ENCODE measurements around the gene HOXB6. TPM values are rescaled to one million over a fixed set of nuclear protein-coding genes. Genes with fewer than 3 reads are reported as not detected.

HOXB6 gene
- total RNA-seq, 1 donor from 2014 or later = not detected

DNA sequence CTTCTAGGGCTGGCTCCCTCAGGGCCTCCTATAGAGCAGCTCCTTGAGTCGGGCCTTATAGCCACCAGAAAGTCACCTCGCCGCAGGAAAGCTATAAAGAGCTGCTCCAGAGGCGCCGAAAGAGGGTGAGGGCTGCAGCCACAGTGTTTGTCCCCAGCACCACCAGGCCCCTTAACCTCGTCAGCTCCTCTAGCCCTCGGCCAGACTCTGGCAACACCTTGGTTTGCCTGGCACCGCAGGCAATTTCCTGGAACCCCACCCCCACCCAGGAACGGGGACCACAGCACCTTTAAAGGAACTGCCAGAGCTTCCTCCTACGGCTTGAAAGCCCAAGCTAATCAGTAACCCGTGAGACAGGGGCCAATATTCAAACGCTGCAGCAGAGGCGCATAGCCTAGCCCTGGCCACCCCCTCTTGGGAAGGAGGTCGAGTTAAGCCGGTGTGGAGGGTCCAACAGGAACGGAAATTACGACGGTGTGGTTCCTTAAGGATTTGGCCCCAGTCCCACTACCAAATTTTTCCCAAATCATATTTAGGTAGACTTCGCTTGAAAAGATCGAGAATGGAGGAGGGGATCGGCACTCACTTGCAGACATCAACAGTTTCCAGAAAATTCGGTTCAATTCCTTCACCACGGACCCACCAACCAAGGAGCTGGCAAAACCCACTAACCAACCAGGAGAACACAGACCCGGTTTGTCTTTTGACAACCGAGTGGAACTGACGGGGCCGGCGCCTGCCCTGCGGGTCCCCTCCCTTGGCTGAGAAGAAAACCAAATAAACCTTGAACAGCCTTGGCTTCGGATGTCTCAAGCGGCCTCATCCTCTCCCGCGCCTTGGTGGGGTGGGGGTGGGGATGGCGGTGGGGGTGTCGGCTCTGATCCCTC is 3.0 kb downstream of the HOXB6 start:
- Histone ChIP-seq H2AFZ (replicated peaks) (no peak overlapping the region), H3K27ac (no peak overlapping the region), H3K27me3 (peaks cover 100% of the 10 kb centered on the region), H3K36me3 (no peaks in the 10 kb centered on the region), H3K9ac (no peak overlapping the region), H3K9me3 (ENCODE audit: low read depth) (no peaks in the 10 kb centered on the region), H3K79me2 (ENCODE audit: low read depth) (no peaks in the 10 kb centered on the region), H4K20me1 (ENCODE audit: low read depth) (peaks cover 94% of the 10 kb centered on the region), H3K4me1 (no peaks in the 10 kb centered on the region), H3K4me2 (no peak overlapping the region), H3K4me3 (no peak overlapping the region), H3F3A (ENCODE audit: low read depth) (no peaks in the 10 kb centered on the region)
- Mint-ChIP-seq H3K36me3 (peaks cover 1% of the 10 kb centered on the region), H3K27me3 (ENCODE audit: insufficient read depth, low read depth) (peaks cover 97% of the 10 kb centered on the region), H3K4me3 (no peak overlapping the region), H3K27ac (no peak overlapping the region), H3K9me3 (peaks cover 17% of the 10 kb centered on the region), H3K4me1 (no peaks in the 10 kb centered on the region)
- TF ChIP-seq, protein P1, sequence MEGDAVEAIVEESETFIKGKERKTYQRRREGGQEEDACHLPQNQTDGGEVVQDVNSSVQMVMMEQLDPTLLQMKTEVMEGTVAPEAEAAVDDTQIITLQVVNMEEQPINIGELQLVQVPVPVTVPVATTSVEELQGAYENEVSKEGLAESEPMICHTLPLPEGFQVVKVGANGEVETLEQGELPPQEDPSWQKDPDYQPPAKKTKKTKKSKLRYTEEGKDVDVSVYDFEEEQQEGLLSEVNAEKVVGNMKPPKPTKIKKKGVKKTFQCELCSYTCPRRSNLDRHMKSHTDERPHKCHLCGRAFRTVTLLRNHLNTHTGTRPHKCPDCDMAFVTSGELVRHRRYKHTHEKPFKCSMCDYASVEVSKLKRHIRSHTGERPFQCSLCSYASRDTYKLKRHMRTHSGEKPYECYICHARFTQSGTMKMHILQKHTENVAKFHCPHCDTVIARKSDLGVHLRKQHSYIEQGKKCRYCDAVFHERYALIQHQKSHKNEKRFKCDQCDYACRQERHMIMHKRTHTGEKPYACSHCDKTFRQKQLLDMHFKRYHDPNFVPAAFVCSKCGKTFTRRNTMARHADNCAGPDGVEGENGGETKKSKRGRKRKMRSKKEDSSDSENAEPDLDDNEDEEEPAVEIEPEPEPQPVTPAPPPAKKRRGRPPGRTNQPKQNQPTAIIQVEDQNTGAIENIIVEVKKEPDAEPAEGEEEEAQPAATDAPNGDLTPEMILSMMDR (IDR thresholded peaks at IDR 0.05) = no peak
- TF ChIP-seq EZH2phosphoT487 (IDR thresholded peaks at IDR 0.05) (no peak), EZH2 (IDR thresholded peaks at IDR 0.05) (peak; percentile 97)
- DNase-seq (ENCODE audit: low spot score) = no peak

- Histone ChIP-seq H3K9me3 (ENCODE audit: low read depth) (no peaks in the 10 kb centered on the region), H3K9ac (no peak overlapping the region), H3K4me3 (no peak overlapping the region), H3K36me3 (no peaks in the 10 kb centered on the region), H3K4me2 (no peak overlapping the region), H3K4me1 (no peaks in the 10 kb centered on the region), H3K27ac (no peak overlapping the region), H2AFZ (replicated peaks) (no peak overlapping the region), H3F3A (ENCODE audit: low read depth) (no peaks in the 10 kb centered on the region), H4K20me1 (ENCODE audit: low read depth) (peaks cover 94% of the 10 kb centered on the region), H3K79me2 (ENCODE audit: low read depth) (no peaks in the 10 kb centered on the region), H3K27me3 (peaks cover 100% of the 10 kb centered on the region)
- H3K4me1 Mint-ChIP-seq = peaks cover 2% of the 10 kb centered on the region
- peaks cover 97% of the 10 kb centered on the region for H3K27me3 Mint-ChIP-seq (ENCODE audit: insufficient read depth, low read depth)
- peaks cover 1% of the 10 kb centered on the region for H3K36me3 Mint-ChIP-seq
- peaks cover 17% of the 10 kb centered on the region for H3K9me3 Mint-ChIP-seq
- H3K4me3 Mint-ChIP-seq = no peak overlapping the region
- no peak for TF ChIP-seq EZH2 (IDR thresholded peaks at IDR 0.05)
- TF ChIP-seq, protein P1 (IDR thresholded peaks at IDR 0.05) = no peak
- no peak for TF ChIP-seq EZH2phosphoT487 (IDR thresholded peaks at IDR 0.05)
- DNase-seq (ENCODE audit: low spot score) = no peak
- H3K27ac Mint-ChIP-seq = no peak overlapping the region
These were observed 3.6 kb downstream of the HOXB6 start for GRCh38 chr17:48601207-48601538.

- peaks cover 2% of the 10 kb centered on the region for H3K4me1 Mint-ChIP-seq
- H2AFZ ChIP-seq (replicated peaks) = no peak overlapping the region
- no peaks in the 10 kb centered on the region for H3K9me3 ChIP-seq (ENCODE audit: low read depth)
- no peaks in the 10 kb centered on the region for H3K79me2 ChIP-seq (ENCODE audit: low read depth)
- H3K4me3 Mint-ChIP-seq = no peak overlapping the region
- peaks cover 17% of the 10 kb centered on the region for H3K9me3 Mint-ChIP-seq
- H3K4me2 ChIP-seq = no peak overlapping the region
- no peak overlapping the region for H3K27ac Mint-ChIP-seq
- peaks cover 96% of the 10 kb centered on the region for H4K20me1 ChIP-seq (ENCODE audit: low read depth)
- H3K4me1 ChIP-seq = no peaks in the 10 kb centered on the region
- TF ChIP-seq EZH2 (IDR thresholded peaks at IDR 0.05) = peak; percentile 76
- peak; percentile 52 for TF ChIP-seq EZH2phosphoT487 (IDR thresholded peaks at IDR 0.05)
- TF ChIP-seq, protein P1 (IDR thresholded peaks at IDR 0.05) = no peak
- peaks cover 97% of the 10 kb centered on the region for H3K27me3 Mint-ChIP-seq (ENCODE audit: insufficient read depth, low read depth)
- H3K4me3 ChIP-seq = no peak overlapping the region
- H3K36me3 ChIP-seq = no peaks in the 10 kb centered on the region
- H3F3A ChIP-seq (ENCODE audit: low read depth) = no peaks in the 10 kb centered on the region
- peaks cover 100% of the 10 kb centered on the region for H3K27me3 ChIP-seq
- H3K27ac ChIP-seq = no peak overlapping the region
- DNase-seq (ENCODE audit: low spot score) = no peak
- H3K36me3 Mint-ChIP-seq = peaks cover 1% of the 10 kb centered on the region
- no peak overlapping the region for H3K9ac ChIP-seq
These were observed 4.3 kb downstream of the HOXB6 start for GRCh38 chr17:48600244-48601098.
